IPS-NIHi7 (cell line): Measurements from ENCODE around the gene DCAF12.
"Not testable (repeated sequence)": the region's sequence is repeated elsewhere in the genome, so short reads cannot be mapped to it uniquely, and the experiment has no call there.

Experiments
- DNase-seq: peaks from one replicate; pipeline ENCODE4 v3.0.0; 2012; ENCODE audit warnings: mixed read lengths; ENCODE audit errors: extremely low spot score

DCAF12 gene

DNA sequence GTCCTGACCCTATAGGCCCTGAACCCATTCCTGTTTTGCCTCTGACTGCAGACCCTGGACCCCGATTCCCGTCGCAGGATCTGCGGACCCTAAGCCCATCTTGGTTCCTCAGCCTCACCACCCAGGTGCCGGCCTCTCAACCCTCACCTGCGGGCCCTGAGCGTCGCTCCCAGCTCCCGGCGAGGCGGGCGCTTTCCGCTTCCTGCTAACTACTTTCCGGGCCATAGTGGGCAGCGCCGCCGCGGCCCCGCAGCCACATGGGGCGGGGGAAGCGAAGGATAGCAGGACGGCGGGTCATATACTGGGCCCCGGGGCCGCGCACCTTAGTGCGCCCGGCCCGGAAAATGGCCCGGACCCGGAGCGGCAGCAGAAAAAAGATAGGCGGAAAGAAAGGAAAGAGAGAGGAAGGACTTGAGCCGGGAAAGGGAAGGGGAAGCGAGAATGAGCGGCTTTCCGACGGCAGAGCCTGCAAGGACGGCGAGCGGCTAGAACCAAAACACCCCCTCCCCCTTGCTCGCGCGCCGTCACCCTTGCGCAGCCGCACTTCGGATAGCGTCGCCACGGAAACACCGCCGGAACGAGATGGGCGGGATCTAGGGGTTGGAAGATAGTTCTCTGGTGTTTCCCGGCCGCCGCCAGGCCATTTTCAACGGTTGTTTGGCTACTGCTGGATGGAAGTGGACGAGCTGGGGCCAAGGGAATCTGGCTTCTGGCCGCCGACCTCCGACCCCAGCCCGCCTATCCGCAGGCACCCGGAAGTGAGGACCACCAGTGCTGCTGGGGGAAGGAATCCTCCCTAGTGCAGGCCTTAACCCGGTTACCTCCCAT, at the start of gene DCAF12:
DCAF12 (minus strand) TSS at position 492 of the 828 bp plus-strand sequence; CDS start at position 225, 267 bp downstream.
- peak; percentile 97 for DNase-seq

DNA sequence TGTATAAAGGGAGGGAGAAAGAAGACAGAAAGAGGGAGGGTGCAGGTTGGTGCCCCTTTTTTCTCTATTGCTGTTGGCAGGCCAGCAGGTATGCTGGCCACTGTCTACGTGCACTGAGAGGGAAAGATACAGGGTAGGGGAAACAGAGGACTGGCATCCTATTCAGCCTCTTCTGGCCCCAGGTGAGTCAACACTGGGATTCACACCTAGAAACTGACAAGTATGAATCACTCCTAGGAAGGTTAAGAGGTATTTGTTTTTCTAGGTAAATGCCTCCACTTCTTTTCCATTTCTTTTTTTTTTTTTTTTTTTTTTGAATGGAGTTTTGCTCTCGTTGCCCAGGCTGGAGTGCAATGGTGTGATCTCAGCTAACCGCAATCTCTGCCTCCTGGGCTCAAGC, 49.6 kb upstream of the DCAF12 start:
- no peak for DNase-seq

DNA sequence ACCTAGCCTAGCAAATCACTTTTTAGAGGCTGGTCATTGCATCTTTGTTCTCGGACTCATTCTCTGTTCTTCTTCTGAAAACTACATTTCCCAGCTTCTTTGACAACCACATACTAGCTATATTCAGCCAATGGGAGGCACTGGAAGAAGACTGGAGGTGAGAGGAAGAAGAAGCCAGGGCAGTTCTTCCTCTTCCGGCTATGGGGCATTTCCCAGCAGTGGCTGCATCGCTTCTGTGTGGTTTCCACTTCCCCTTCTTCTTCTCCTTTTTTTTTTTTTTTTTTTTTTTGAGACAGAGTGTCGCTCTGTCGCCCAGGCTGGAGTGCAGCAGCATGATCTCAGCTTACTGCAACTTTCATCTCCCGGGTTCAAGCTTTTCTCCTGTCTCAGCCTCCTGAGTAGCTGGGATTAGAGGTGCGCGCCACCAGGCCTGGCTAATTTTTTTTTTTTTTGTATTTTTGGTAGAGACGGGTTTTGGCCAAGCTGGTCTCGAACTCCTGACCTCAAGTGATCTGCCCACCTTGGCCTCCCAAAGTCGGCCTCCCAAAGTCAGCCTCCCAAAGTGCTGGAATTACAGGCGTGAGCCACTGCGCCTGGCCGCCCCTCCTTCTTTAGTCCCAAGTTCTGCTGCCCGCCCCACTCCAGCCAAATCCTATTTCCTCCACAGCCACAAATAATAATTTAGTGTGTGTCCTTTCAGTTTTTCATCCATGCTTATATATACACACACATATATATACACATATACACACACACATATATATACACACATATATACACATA, 45.4 kb upstream of the DCAF12 start:
- no peak for DNase-seq

DNA sequence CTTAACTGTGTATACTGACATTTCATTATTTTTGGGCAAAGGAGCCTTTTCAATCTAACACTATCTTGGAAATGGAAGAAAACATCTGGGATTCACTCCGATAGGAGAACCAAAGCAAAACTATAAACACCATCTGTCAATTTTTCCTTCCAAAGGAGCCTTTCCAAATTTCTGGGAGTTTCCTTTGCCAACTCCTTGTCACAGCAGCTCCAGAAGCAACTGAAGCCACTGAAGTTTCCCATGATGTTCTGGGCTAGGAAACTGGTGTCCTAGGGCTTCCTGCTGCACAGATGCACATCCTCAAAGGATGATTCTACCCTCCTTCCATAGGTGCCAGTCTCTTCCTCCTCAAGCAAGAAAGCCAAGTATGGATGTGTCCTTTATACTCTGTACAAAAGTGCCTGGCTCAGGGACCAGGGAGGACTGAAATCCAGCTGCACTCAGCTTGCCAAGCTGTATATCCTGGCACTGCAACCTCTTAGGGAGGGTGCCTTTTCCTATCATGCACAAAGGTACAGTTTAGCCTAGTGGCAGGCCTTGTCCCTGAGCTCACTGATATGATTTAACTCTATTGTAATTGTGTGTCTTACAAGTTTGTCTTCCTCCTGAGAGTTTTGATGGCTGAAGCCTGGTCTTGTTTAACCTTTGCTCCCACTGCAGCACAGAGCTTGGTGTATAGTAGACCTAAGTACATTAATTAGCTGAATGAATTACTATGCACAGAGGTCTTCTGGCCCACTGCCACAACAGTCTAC, 43.9 kb upstream of the DCAF12 start:
- DNase-seq: no peak

DNA sequence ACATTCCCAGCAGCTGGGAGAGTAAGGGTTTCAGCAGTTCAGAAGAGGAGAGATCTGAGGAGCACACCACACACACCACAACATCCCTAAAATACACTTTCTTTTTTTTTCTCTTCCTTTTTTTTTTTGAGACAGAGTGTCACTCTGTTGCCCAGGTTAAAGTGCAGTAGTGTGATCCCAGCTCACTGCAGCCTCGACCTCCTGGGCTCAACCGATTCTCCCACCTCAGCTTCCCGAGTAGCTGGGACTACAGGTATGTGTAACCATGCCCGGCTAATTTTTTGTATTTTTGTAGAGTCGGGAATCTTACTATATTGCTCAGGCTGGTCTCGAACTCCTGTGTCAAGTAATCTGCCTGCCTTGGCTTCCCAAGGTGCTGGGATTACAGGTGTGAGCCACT, 42.6 kb upstream of the DCAF12 start:
- no peak for DNase-seq

DNA sequence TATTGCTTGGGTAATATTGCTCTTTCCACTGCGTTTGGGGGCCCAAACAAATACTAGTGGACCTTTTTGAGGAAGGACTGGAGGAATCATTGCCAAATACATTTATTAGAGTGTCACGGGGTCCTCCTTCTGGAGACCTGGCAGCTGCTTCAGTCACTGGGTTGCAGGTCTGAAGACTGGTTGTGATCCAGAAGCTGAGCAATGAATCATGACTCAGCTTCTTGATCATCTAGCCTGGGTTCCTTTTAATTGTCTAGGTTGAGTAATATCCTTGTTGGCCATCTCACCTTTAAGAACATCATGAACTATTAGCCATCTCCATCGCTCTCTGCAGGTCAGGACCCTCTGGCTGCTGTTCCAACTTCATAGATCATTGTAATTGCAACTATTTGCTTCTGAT, 36.9 kb upstream of the DCAF12 start:
- DNase-seq: no peak

DNA sequence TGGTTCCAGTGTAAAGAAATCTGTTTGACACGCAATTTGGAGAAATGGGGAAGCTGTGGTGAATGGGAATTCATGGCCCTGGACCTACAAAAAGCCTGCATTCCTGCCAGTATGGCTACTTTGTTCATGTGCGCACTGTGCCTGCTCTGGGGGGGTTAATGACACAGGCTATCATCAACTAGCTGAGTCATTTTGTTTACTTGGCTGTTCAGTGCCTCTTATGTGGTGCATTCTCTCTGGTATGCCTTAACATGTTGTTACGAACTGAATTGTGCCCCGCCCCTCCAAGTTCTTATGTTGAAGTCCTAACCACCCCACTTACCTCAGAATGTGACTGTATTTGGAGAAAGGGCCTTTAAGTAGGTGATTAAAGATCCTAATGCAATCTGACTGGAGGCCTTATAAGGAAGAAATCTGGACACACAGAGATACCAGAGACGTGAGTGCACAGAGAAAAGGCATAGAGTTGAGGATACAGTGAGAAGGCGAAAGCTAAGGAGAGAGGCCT, 31.9 kb upstream of the DCAF12 start:
- no peak for DNase-seq

DNA sequence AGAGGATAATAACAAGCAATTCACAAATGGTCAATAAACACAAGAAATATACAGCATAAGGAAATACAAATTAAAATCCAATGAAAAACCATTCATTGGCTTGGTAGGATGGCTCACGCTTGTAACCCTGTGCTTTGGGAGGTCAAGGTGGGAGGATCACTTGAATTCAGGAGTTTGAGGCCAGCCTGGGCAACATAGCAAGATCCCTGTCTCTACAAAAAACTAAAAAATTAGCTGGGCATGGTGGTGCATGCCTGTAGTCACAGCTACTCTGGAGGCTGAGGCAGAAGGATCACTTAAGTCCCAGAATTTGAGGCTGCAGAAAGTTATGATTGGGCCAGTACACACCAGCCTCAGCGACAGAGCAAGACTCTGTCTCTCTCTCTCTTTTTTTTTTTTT, 31.4 kb upstream of the DCAF12 start:
- DNase-seq: no peak

DNA sequence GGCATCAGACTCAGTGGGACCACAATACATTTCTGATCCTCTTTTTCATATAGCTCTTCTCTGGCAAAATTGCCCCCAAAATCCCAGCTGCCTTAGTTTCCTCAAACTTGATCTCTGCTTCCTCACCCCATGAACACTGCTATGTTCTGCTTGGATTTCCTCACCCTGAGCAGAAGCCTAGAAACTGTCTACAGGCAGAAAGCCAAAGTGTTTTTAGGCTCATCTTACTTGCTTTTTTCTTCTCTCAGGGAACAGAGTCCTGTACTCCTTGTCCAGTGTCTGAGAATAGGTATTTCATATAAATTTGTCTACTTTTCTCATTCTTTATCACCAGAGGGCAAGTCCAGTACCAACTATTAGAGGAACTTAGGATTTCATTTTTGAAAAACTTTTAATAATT, 30.8 kb upstream of the DCAF12 start:
- no peak for DNase-seq

DNA sequence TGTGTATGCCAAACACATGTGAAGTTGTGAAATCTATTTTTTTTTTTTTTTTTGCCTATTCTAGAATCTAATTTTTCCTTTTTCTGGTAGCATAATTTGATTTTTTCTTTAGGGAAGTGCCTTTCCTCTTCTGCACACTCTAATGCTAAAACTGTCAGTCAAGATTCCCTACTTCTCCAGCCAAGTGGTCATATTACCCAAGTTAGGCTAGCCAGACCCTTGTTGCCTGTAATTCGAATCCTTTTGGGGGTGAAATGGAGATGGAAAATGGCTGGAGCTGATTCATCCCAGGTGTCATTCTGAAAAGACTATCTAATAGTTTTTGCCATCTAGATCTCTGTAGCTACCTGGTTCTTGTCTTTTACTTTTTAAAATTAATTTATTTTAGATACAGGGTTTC, 27.6 kb upstream of the DCAF12 start:
- DNase-seq: no peak

DNA sequence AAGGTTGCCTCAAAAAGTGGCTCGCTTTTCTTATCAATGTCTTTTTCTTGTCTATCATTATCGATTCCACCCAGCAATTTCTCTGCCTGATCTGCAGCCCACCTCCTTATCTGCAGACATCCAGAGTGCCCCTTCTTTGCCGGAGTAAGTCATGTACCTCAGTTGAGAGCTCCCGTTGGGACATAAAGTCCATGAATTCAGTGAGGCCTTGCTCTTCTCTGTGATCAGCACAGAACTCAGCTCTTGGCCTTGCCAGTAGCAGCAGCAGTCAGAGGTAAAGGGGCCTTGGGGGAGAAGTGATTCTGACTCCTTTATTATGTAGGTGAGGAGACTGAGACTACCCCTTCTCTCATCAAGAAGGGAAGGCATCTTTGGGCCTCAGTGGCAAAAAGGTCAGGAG, 24.9 kb upstream of the DCAF12 start:
- DNase-seq: no peak

DNA sequence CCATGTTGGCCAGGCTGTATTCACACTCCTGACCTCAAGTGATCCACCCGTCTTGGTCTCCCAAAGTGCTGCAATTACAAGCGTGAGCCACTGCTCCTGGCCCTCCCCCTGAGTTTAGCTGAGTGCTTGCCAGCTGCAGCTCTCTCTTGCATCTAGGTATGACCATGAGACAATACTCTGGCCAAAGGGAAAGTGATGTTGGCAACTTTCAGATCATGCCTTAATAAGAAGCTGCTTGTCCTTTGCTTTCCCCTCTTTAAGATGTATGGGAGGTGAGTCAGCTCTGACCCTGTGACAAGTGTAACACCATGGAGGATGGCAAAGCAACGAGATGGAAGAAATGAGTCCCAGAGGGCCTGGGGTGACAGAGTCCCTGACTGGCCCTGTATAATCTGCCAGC, 18.7 kb upstream of the DCAF12 start:
- no peak for DNase-seq

DNA sequence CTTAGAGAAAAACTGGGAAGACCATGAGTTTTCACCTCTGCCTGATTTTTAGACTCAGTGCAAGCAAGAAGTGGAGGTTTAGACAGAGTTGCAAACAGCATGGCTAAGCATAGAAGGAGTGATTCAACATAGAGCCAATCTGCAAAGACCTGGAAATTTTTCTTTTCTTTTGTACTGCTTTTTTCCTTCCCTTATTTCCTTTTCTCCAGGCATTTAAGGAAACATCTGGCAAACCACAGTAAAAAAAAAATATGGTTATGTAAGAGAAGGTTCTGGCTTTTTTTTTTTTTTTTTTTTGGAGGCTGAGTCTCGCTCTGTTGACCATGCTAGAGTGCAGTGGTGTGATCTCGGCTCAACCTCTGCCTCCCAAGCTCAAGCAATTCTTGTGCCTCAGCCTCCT, 16.6 kb upstream of the DCAF12 start:
- no peak for DNase-seq

DNA sequence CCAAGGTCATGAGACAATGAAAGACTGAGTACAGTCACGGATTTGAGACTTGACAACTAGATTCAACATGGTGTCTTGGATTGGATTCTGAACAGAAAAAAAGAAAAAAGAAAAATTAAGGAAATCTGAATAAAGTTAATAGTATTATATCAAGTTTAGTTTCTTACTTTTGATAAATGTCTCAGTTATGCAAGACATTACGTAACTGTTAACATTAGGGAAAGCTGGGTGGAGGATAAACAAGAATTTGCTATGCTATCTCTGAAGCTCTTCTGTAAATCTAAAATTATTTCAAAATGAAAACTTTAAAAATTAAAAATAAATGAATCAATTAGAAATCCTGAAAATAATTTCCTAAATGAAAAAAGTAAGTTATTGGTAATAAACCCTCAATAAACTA, 14.4 kb upstream of the DCAF12 start:
- DNase-seq: no peak

DNA sequence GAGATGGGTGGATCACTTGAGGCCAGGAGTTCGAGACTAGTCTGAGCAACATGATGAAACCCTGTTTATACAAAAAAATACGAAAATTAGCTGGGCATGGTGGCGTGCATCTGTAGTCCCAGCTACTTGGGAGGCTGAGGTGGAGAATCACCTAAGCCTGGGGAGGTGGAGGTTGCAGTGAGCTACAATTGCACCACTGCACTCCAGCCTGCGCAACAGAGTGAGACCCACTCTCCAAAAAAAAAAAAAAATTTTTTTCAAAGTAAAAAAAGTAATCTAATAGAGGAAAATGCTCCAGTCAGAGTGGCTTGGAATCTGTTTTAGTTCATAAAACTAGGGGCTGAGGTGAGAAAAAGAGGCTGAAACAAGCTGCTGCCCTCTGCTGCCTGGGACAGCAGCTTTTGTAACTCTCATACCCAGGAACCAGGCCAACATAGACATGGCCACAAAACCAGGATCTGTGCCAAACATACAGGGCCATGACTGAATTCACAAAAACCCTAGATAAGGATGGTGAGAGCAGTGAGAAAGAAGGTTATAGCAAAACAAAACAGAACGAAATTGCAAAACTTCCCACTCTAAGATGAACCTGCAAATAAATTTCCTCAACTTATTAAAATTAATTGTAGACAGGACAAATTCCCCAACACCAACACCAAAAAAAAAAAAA, 13.1 kb upstream of the DCAF12 start:
- no peak for DNase-seq

DNA sequence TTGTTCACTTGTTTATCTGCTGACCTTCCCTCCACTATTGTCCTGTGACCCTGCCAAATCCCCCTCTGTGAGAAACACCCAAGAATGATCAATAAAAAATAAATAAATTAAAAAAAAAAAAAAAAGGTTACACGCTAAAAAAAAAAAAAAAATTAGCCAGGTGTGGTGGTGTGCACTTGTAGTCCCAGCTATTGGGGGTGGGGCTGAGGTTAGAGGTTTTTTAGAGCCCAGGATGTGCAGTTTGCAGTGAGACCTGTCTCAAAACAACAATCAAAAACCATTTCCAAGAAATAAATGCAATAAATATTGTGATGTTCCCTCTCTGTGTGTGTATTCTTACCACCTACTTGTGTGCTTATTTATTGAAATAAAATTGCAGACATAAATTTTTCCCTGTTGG, 12.1 kb upstream of the DCAF12 start:
- DNase-seq: not testable (repeated sequence)

DNA sequence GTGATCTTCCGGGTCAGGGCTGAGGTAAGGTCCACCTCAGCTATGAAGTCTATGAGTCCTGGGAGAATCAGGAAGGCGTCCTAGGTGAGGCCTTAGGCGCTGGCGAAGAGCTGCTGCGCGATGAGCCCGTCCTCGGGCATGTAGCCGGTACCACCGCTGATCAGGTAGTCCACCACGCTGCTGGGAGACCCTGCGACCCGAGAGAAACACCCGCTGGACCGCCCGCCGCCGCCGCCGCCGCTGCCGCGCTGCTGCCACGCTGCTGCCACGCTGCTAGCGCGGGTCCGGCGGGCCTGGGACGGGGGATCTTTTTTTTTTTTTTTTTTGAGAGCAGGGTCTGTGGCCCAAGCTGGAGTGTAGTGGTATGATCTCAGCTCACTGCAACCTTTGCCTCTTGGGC, 8.0 kb upstream of the DCAF12 start:
- DNase-seq: no peak

DNA sequence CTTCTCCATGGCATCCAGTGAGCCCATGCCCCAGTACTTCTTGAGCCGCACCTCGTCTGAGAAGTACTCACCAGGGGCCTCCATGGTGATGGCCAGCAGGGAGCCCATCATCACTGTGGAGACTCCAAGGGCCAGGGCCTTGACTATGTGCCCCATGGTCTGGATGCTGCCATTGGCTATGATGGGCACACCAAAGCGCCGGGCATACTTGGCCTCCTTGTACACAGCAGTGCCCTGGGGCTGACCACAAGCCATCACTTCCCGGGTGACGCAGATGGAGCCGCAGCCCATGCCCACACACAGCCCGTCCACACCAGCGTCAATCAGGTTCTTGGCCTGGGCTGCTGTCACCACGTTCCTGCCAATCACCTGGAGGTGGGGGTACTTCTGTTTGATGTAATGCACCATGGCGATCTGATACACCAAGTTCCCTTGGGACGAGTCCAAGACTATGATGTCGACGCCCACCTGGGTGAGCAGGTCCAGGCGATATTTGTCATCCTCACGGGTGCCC, 7.0 kb upstream of the DCAF12 start:
- no peak for DNase-seq

DNA sequence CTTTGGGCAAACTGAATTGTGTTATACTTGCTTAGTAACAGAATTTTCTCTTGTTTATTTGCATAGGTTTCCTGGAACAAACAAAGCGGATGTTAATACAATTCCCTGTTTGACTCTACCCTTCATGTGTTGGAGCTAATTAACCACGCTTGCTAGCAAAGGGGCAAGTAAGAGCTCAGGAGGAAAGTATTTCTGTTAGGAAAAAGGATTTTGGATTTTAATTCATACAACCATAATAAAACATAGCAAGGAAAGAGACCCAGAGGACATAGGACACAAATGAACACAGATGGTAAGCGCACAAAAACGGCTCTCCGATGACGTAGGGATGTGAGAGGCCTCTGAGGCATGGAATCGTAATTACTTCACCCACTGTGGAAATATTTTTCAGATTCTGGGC, 5.1 kb upstream of the DCAF12 start:
- no peak for DNase-seq

DNA sequence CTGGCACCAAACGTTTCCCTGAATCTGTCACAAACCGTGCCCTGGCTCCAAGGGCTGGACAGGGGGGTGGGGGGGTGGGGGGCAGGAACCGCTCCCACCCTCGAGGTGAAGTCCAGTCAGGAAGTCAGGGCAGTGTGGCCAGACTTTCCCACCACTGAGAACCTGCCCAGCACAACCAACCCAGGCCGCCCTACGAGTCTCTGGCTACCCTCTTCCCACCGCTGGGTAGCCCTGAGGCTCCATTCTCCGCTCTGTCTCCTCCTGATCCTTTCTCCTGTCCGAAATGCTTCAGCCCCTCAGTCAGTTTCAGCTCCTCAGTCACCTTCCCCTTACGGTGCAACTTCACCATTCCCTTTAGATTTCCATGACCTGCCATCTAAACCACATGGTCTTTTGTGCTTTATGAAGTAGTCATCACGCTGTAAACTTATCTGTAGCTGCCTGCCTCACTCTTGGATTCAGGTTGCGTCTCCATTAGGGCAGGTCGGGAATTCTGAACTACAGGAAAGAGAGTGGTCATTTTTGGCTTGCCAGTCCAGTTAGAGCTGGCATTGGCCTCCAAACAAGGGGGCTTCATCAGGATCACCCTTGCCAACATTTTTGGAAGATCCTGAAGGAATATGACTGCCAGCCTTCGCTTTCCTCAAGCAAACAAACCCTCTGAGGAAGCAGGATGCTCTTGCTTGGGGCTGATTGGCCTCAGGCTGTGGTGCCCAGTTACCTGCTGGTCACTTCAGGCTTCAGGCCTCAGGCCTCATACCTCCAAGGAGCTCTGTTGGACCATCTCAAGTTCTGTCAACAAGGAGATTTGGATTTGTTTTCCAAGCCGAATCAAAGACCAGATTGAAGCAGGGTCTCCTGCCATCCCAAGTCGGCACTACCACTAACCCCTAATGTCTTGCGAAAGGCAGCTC, 794 bp upstream of the DCAF12 start:
- DNase-seq: no peak
